Liver (tissue), 3 donors: ENCODE measurements around the gene SCGN.

ENCODE experiments used
- CTCF ChIP-seq: fragments of 150-350 bp; IDR thresholded peaks from 2 replicates; pipeline ENCODE4 v1.5.1; 2017; ENCODE audit warnings: improper control_type of control experiment, low read depth, low read length; ENCODE audit not compliant: missing input control
- EGR1 ChIP-seq, 2 donors: IDR thresholded peaks; 2 replicates each; pipeline ENCODE4 v1.6.1; 2016 to 2018; ENCODE audit warnings: antibody characterized with exemption in 2 of 2, low read depth in 2 of 2
- FOXA1 ChIP-seq: IDR thresholded peaks from 2 replicates; pipeline ENCODE4 v1.6.1; 2016; ENCODE audit warnings: antibody characterized with exemption
- GABPA ChIP-seq, 2 donors: IDR thresholded peaks in 1 of 2; conservative IDR thresholded peaks in 1 of 2; 2 replicates each; pipeline ENCODE4 v1.6.1; 2016; ENCODE audit warnings: antibody characterized with exemption in 2 of 2, mild to moderate bottlenecking in 1 of 2, moderate library complexity in 1 of 2
- JUND ChIP-seq, 2 donors: IDR thresholded peaks; 2 replicates each; pipeline ENCODE4 v1.6.1; 2016; ENCODE audit warnings: antibody characterized with exemption in 2 of 2
- MAX ChIP-seq: IDR thresholded peaks from 2 replicates; pipeline ENCODE4 v1.6.1; 2016; ENCODE audit warnings: antibody characterized with exemption
- NR2F2 ChIP-seq: IDR thresholded peaks from 2 replicates; pipeline ENCODE4 v1.6.1; 2016; ENCODE audit warnings: antibody characterized with exemption
- RAD21 ChIP-seq, 2 donors: IDR thresholded peaks; 2 replicates each; pipeline ENCODE4 v1.6.1; 2016; ENCODE audit warnings: antibody characterized with exemption in 2 of 2, mild to moderate bottlenecking in 2 of 2
- REST ChIP-seq: IDR thresholded peaks from 2 replicates; pipeline ENCODE4 v1.6.1; 2016; ENCODE audit warnings: antibody characterized with exemption, mild to moderate bottlenecking
- SP1 ChIP-seq: IDR thresholded peaks from 2 replicates; pipeline ENCODE4 v1.6.1; 2018; ENCODE audit warnings: antibody characterized with exemption, mild to moderate bottlenecking
- TAF1 ChIP-seq: conservative IDR thresholded peaks from 2 replicates; pipeline ENCODE4 v1.6.1; 2016; ENCODE audit warnings: antibody characterized with exemption, mild to moderate bottlenecking
- YY1 ChIP-seq: IDR thresholded peaks from 2 replicates; pipeline ENCODE4 v1.6.1; 2016; ENCODE audit warnings: antibody characterized with exemption, mild to moderate bottlenecking
- ZBTB33 ChIP-seq: IDR thresholded peaks from 2 replicates; pipeline ENCODE4 v1.6.1; 2016; ENCODE audit warnings: antibody characterized with exemption
- donor health status: healthy.
- donor health status: healthy.

- no peak for TF ChIP-seq MAX
- TF ChIP-seq ZBTB33 = no peak
- no peak for TF ChIP-seq JUND (IDR thresholded peaks at IDR 0.05)
- no peak for TF ChIP-seq CTCF
- no peak for TF ChIP-seq RAD21 (IDR thresholded peaks at IDR 0.05)
- no peak for TF ChIP-seq REST
- no peak for TF ChIP-seq TAF1
- no peak for TF ChIP-seq EGR1 (IDR thresholded peaks at IDR 0.05; ENCODE audit: low read depth in 2 of 2)
- TF ChIP-seq GABPA (IDR thresholded peaks at IDR 0.05 in 1 of 2, conservative IDR thresholded peaks at IDR 0.05 in 1 of 2) = no peak
- no peak for TF ChIP-seq SP1
- TF ChIP-seq YY1 = no peak
- no peak for TF ChIP-seq FOXA1
- no peak for TF ChIP-seq NR2F2
Measured at GRCh38 chr6:25684565-25684964, 32.5 kb downstream of the SCGN start.
